GM19099 (cell line): Measurements from ENCODE around the gene KIR2DL3.
"Not testable (repeated sequence)": the region's sequence is repeated elsewhere in the genome, so short reads cannot be mapped to it uniquely, and the experiment has no call there.

Source experiments
- POLR2A ChIP-seq: IDR thresholded peaks from 3 replicates; pipeline ENCODE4 v1.6.1; 2011; ENCODE audit warnings: low read depth; ENCODE audit not compliant: insufficient read length; ENCODE audit errors: extremely low read depth

KIR2DL3 gene

GRCh38 chr19:54738306-54738705 is at the start of gene KIR2DL3:
Gene KIR2DL3, plus strand, starts transcription at chr19:54738513. Its CDS starts 33 bp downstream, at chr19:54738546.
- not testable (repeated sequence) for TF ChIP-seq POLR2A

DNA sequence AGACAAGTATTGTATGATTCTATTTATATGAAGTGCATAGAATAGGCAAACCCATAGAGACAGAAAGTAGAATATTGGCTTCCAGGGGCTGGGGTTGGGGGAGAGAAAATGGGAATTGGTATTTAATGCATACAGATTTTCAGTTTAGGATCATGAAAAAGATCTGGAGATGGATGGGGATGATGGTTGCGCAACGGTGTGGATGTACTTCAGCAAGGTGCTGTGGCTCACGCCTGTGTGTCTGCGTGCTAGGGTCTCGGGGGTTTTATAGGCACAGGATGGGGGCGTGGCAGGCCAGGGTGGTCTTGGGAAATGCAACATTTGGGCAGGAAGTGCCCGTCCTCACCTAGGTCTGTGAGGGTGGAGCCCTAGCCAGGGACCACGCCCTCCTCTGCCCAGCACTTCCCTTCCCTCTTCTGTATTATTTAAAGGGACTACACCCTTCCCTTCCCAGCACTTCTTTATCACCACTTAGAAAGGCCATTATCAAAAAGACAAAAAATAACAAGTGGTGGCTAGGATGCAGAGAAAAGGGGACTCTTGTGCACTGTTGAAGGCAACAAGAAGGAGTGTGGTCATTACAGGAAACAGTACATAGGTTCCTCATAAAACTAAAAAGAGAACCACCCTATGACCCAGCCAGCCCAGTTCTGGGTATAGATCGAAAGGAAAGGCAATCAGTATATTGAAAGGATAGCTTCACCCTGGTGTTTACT is 46.6 kb upstream of the KIR2DL3 start:
- no peak for TF ChIP-seq POLR2A

DNA sequence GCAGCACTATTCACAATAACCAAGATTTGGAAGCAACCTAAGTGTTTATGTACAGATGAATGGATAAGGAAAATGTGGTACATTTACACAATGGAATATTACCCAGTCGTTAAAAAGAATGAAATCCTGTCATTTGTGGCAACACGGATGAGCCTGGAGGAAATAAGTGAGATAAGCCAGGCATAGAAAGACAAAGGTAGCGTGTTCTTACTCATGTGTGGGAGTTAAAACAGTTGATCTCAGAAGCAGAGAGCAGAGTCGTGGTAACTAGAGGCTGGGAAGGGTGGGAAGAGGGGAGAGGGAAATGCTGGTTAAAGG is 46.1 kb upstream of the KIR2DL3 start:
- TF ChIP-seq POLR2A: no peak

DNA sequence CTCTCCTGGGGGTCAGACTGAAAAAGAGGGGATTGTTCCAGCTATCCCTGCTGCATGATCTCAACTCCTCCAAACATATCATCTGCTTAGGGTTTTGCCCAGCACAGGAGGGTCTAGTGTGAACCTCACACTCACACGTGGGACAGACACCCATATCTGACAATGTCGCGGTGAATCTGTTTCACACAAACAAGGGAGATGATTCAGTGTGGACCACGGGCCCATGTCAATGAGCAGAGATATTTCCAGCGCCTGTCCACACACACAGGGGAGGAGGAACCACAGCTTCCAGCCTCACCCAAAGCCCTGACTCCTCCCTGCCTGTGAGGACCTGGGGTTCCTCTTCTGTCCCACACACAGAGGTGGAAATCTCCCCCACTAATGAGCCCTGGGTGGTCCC is 43.7 kb upstream of the KIR2DL3 start:
- TF ChIP-seq POLR2A: no peak

DNA sequence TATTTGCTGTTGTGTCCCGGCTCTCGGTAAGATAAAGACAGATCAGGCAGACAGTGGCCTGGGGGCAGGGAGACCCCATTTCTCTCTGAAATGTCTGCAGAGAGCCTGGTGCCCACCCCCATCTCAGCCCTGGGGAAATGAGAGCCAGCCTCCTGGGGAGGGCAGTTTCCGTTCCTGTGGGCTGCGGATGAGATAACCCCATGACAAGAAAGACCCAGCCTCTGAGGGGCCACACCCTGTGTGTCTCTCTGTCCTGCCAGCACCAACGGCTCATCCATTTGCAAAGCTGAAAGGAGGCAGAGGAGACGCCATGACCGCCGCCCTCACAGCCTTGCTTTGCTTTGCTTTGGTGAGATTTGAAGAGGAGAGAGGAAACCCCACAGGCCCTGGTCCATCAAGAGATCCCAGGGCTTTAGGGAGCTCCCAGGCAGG is 42.2 kb upstream of the KIR2DL3 start:
- TF ChIP-seq POLR2A: no peak

DNA sequence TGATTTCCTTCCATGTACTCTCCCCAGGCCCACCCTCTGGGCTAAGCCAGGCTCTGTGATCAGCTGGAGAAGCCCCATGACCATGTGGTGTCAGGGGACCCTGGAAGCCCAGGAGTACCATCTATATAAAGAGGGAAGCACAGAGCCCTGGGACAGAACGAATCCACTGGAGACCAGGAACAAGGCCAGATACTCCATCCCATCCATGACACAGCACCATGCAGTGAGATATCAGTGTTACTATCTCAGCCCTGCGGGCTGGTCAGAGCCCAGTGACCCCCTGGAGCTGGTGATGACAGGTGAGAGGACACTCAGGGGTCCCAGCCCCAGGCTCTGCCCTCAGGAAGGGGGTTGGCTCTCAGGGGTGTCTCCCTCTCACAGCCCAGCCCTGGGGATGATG is 41.5 kb upstream of the KIR2DL3 start:
- TF ChIP-seq POLR2A: no peak

GRCh38 chr19:54704928-54705327 is 33.4 kb upstream of the KIR2DL3 start:
- TF ChIP-seq POLR2A: no peak

DNA sequence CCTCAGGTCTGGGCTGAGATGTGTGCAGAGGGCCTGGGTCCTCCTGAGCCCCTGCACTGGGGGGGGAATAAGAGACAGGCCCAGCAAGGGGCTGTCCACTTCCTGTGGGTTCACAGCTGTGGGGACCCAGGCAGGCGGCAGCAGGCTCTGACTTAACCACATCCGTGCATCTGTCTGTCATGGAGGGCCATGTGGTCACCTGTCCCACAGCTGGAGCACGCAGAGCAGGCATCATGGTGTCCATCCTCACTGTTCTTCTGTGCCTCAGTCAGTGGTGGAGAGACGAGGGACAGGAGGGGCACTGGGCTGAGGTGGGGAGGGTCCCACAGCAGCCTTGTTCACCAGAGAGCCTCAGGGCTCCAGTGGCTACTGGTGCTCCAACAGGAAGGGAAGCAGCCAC is 30.4 kb upstream of the KIR2DL3 start:
- no peak for TF ChIP-seq POLR2A

DNA sequence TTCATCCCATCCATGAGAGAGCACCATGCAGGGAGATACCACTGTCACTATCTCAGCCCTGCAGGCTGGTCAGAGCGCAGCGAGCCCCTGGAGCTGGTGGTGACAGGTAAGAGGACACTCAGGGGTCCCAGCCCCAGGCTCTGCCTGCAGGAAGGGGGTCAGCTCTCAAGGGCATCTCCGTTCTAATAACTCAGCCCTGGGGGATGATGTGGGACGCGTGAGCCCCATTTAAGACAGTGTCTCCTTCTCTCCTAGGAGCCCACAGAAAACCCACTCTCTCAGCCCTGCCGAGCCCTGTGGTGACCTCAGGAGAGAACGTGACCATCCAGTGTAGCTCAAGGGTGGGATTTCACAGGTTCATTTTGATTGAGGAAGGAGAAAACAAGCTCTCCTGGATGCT is 29.5 kb upstream of the KIR2DL3 start:
- no peak for TF ChIP-seq POLR2A

- TF ChIP-seq POLR2A: no peak
Observed at GRCh38 chr19:54709212-54709948, 28.9 kb upstream of the KIR2DL3 start.

DNA sequence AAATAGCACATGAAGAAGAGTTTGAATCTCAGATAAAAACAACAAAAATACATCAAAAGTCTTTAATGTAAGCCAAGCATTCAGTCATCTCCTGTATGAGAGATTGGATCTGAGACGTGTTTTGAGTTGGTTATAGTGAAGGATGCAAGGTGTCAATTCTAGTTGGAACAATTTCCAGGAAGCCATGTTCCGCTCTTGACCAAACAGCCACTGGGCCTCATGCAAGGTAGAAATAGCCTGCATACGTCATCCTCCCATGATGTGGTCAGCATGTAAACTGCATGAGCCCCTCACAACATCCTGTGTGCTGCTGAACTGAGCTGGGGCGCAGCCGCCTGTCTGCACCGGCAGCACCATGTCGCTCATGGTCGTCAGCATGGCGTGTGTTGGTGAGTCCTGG is 14.2 kb upstream of the KIR2DL3 start, which contains the start of gene KIR3DL3:
TSS of gene KIR3DL3 (plus strand) at position 301 of the 400 bp plus-strand sequence. CDS start at position 356, 55 bp downstream.
- TF ChIP-seq POLR2A: no peak

DNA sequence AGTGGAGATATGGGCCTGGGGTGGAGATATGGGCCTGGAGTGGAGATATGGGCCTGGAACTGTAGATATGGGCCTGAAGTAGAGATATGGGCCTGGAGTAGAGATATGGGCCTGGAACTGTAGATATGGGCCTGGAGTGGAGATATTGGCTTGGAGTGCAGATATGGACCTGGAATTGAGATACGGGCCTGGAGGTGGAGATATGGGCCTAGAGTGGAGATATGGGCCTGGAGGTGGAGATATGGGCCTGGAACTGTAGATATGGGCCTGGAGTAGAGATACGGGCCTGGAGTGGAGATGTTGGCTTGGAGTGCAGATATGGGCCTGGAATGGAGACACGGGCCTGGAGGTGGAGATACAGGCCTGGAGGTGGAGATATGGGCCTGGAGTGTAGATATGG is 13.7 kb upstream of the KIR2DL3 start:
- no peak for TF ChIP-seq POLR2A

- TF ChIP-seq POLR2A: no peak
Observed at GRCh38 chr19:54725321-54725720, 13.0 kb upstream of the KIR2DL3 start.

DNA sequence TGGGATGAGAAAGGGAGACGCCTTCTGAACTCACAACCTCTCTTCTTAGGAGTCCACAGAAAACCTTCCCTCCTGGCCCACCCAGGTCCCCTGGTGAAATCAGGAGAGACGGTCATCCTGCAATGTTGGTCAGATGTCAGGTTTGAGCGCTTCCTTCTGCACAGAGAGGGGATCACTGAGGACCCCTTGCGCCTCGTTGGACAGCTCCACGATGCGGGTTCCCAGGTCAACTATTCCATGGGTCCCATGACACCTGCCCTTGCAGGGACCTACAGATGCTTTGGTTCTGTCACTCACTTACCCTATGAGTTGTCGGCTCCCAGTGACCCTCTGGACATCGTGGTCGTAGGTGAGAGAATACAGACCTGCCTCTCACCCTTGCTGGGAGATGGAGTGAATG is 10.8 kb upstream of the KIR2DL3 start:
- TF ChIP-seq POLR2A: no peak

DNA sequence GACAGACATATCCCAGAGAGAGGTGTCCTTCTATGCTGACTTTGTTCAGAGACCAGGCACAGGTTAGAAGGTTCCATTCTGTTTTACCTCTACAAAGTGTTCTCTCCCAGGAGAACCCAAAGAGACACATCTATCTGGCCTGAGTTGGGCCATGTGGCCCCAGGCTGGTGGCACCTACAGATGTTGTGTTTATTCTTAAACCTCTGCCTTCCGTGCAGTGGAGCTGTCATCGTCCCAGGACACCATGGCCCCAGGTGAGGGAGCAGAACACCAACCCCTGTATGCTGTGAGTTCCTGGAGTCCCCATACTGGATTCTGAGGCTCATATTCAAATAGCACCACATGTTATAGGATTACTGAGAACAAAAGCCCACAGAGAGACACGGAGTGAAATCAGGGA is 10.1 kb upstream of the KIR2DL3 start:
- TF ChIP-seq POLR2A: no peak
